ENCODE measurements around the gene PDCD4.
A peak's percentile ranks its signal among the peaks of the same experiment; 100 is the strongest.
"Not testable (repeated sequence)": the region's sequence is repeated elsewhere in the genome, so short reads cannot be mapped to it uniquely, and the experiment has no call there.

Gene PDCD4

DNA sequence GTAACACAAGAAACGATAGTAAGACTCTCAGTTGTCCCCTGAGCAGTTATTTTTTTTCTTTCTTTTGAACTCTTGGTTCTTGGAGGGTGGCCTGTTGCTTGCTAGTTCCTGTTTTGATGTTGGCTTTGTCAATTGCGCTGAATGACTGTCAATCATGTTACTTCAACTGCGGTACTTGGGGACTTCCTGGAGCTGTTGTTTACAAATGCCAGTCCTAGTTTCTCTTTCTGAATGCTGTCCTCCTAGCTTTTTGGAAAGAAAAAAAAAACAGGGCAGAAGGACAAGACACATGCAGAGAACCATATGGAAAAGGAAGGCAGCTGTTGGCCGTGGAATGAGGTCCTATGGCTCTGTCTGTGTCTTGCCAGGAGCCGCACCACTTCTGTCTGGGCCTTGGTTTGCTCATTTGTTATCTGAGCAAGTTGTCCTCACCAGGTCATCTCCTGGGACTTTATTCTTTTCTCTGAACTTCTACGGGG lies 7.0 kb upstream of the PDCD4 start:
- Histone ChIP-seq H3K27ac (ENCODE audit: insufficient read depth in 1 of 2, low read depth in 1 of 2, low read length in 2 of 2, poor library complexity in 1 of 2, severe bottlenecking in 2 of 2) (peak overlapping the region; percentile 69 to 79), H3K4me3 (ENCODE audit: control insufficient read depth in 1 of 7, extremely low read depth in 1 of 7, insufficient read depth in 4 of 7, low read depth in 2 of 7, low read length in 6 of 7) (peak overlapping the region in 5 of 7 experiments; percentile 1 to 65 (median 45)), H3K4me1 (ENCODE audit: control extremely low read depth in 1 of 4, control insufficient read depth in 4 of 4, insufficient read depth in 4 of 4, low read length in 3 of 4) (peaks cover 68 to 92% (median 81%) of the 10 kb centered on the region in 4 experiments), H3K27me3 (replicated peaks in 2 of 5; ENCODE audit: control insufficient read depth in 4 of 5, insufficient read depth in 5 of 5, low read length in 4 of 5) (no peaks in the 10 kb centered on the region), H3K36me3 (ENCODE audit: control insufficient read depth in 4 of 4, insufficient read depth in 4 of 4, low read length in 3 of 4) (no peaks in the 10 kb centered on the region), H3K9me3 (ENCODE audit: control extremely low read depth in 1 of 5, control insufficient read depth in 4 of 5, insufficient read depth in 2 of 5, low read depth in 1 of 5, low read length in 4 of 5) (no peaks in the 10 kb centered on the region)
- ChIA-PET POLR2A (interaction anchor here (0.9 kb wide), 1 partner anchor 14 kb away, joined by 4 read pairs; no protein-coding TSS in a partner anchor), CTCF (interaction anchor here (0.7 to 4.9 kb wide), 7 partner anchors 13 to 192 kb away, joined by 3 to 19 read pairs (median 3); no protein-coding TSS in a partner anchor)
- DNase-seq, result peak; percentile 76 to 95 (median 91)
- WGBS (ENCODE audit: insufficient coverage), result 30% methylated on average over 5 of the region's 6 CpGs

DNA sequence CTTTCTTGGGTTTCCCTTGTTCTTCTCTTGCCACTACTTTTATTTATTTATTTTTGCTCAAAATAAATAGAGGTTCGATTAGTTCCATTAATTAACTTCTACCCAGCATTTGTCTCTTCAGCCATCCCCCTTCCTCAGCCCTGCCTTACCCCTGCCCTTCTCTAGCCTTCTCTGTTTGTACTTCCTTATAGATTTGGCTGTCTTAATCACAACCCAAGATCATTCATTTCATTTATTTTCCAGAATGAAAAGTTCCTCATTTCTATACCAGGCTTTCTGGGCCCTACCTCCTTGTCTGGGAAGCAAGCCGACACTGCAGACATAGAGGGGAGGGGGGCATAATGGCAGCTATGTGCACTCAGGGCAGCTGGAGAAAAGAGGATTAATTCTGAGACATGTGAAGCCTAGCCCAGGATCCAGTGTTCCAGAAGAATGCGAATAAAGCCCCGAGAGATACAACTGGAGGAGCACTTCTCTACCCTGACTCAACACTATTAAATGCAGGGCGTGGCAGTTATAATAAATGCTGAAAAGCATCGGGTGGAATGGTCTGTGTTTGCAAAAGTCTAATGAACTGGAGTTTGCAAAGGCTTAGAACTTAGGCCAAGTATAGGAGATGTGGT lies 6.4 kb upstream of the PDCD4 start:
- POLR2A ChIA-PET, result interaction anchor here (0.9 kb wide), 1 partner anchor 13 kb away, joined by 4 read pairs; no protein-coding TSS in a partner anchor
- no peaks in the 10 kb centered on the region for H3K27me3 ChIP-seq (replicated peaks in 2 of 5; ENCODE audit: control insufficient read depth in 4 of 5, insufficient read depth in 5 of 5, low read length in 4 of 5)
- CTCF ChIA-PET, result interaction anchor here (0.7 to 4.9 kb wide), 7 partner anchors 12 to 193 kb away, joined by 3 to 19 read pairs (median 3); no protein-coding TSS in a partner anchor
- H3K4me1 ChIP-seq (ENCODE audit: control extremely low read depth in 1 of 4, control insufficient read depth in 4 of 4, insufficient read depth in 4 of 4, low read length in 3 of 4), result peaks cover 63 to 86% (median 76%) of the 10 kb centered on the region in 4 experiments
- WGBS (ENCODE audit: insufficient coverage), result 20% methylated on average over 3 of the region's 6 CpGs
- DNase-seq, result peak in 1 of 3 donors; percentile 33
- no peaks in the 10 kb centered on the region for H3K9me3 ChIP-seq (ENCODE audit: control extremely low read depth in 1 of 5, control insufficient read depth in 4 of 5, insufficient read depth in 2 of 5, low read depth in 1 of 5, low read length in 4 of 5)
- H3K36me3 ChIP-seq (ENCODE audit: control insufficient read depth in 4 of 4, insufficient read depth in 4 of 4, low read length in 3 of 4), result no peaks in the 10 kb centered on the region
- peak overlapping the region in 4 of 7 experiments; percentile 1 to 65 (median 26) for H3K4me3 ChIP-seq (ENCODE audit: control insufficient read depth in 1 of 7, extremely low read depth in 1 of 7, insufficient read depth in 4 of 7, low read depth in 2 of 7, low read length in 6 of 7)
- H3K27ac ChIP-seq (ENCODE audit: insufficient read depth in 1 of 2, low read depth in 1 of 2, low read length in 2 of 2, poor library complexity in 1 of 2, severe bottlenecking in 2 of 2), result peak overlapping the region; percentile 69 to 79

DNA sequence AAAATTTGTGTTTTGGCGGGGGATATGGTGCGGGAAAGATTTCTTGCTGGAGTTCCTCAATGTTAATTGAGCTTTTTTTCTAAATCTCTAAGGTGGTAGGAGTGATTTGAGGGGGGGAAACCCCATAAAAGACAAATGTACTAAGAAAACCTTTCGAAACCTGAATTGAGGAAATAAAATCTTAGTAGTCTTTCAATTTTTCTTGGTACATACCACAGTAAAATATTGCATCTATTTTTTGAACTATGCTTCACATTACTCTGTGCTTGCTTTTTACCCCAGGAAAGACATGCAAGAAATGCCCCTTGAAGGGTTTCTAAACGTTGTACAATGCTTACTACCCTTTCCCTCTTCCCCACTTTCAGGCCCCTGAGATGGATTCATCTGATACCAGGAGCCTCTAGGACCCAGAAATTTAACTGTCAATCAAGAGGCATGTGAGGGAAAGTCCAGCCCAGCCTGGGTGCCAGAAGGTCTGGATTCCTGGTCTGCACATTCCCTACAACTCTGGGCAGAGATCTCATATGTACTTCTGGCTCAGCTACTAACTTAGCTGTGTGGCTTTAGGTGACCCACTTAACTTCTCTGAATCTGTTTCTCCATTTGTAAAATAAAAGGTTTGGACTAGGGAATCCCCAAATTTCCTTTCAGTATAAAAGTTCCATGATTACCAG lies 5.8 kb upstream of the PDCD4 start:
- Histone ChIP-seq H3K4me3 (ENCODE audit: control insufficient read depth in 1 of 7, extremely low read depth in 1 of 7, insufficient read depth in 4 of 7, low read depth in 2 of 7, low read length in 6 of 7) (no peak overlapping the region), H3K4me1 (ENCODE audit: control extremely low read depth in 1 of 4, control insufficient read depth in 4 of 4, insufficient read depth in 4 of 4, low read length in 3 of 4) (peaks cover 60 to 85% (median 71%) of the 10 kb centered on the region in 4 experiments), H3K9me3 (ENCODE audit: control extremely low read depth in 1 of 5, control insufficient read depth in 4 of 5, insufficient read depth in 2 of 5, low read depth in 1 of 5, low read length in 4 of 5) (no peaks in the 10 kb centered on the region), H3K27me3 (replicated peaks in 2 of 5; ENCODE audit: control insufficient read depth in 4 of 5, insufficient read depth in 5 of 5, low read length in 4 of 5) (no peaks in the 10 kb centered on the region), H3K36me3 (ENCODE audit: control insufficient read depth in 4 of 4, insufficient read depth in 4 of 4, low read length in 3 of 4) (no peaks in the 10 kb centered on the region), H3K27ac (ENCODE audit: insufficient read depth in 1 of 2, low read depth in 1 of 2, low read length in 2 of 2, poor library complexity in 1 of 2, severe bottlenecking in 2 of 2) (peak overlapping the region in 1 of 2 experiments; percentile 18)
- DNase-seq, result peak in 2 of 3 donors; percentile 43 to 57
- ChIA-PET CTCF (interaction anchor here (1.0 to 4.9 kb wide), 4 partner anchors 8 to 63 kb away, joined by 3 to 19 read pairs (median 12); no protein-coding TSS in a partner anchor), POLR2A (no interaction called here)
- WGBS (ENCODE audit: insufficient coverage), result 0% methylated on average over 1 of the region's 4 CpGs

DNA sequence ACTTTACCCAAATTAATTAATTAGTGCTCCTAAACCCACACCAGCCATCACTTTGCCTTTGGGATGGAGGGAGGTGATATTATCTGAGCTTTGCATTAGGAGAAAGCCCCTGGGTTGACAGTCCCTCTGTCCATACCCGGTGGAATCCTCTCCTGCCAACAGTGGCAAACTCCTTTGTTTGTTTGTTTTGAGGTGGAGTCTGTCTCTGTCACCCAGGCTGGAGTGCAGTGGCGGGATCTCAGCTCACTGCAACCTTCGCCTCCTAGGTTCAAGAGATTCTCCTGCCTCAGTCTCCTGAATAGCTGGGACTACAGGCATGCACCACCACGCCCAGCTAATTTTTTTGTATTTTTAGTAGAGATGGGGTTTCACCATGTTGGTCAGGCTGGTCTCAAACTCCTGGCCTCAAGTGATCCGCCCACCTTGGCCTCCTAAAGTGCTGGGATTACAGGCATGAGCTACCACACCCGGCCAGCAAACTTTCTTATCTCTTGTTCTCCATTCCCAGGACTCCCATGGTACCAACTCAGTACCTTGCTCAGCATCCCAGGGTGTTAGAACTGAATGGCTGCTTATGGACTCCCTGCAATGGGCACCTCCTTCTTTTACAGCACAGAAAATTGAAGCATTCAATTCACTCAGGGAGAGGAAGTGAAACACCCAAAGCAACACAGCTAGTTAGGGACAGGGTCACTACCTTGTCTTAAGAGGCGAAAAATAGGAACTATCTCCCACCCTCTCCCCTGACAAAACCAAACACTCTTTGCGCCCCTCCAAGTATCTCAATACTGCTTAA lies 4.5 kb upstream of the PDCD4 start:
- H3K4me3 ChIP-seq (ENCODE audit: control insufficient read depth in 1 of 7, extremely low read depth in 1 of 7, insufficient read depth in 4 of 7, low read depth in 2 of 7, low read length in 6 of 7); H3K27me3 ChIP-seq (replicated peaks in 2 of 5; ENCODE audit: control insufficient read depth in 4 of 5, insufficient read depth in 5 of 5, low read length in 4 of 5); H3K9me3 ChIP-seq (ENCODE audit: control extremely low read depth in 1 of 5, control insufficient read depth in 4 of 5, insufficient read depth in 2 of 5, low read depth in 1 of 5, low read length in 4 of 5); H3K27ac ChIP-seq (ENCODE audit: insufficient read depth in 1 of 2, low read depth in 1 of 2, low read length in 2 of 2, poor library complexity in 1 of 2, severe bottlenecking in 2 of 2); H3K36me3 ChIP-seq (ENCODE audit: control insufficient read depth in 4 of 4, insufficient read depth in 4 of 4, low read length in 3 of 4): not testable (repeated sequence)
- POLR2A ChIA-PET, result interaction anchor here (0.9 kb wide), 1 partner anchor 10 kb away, joined by 3 read pairs; no protein-coding TSS in a partner anchor
- CTCF ChIA-PET, result interaction anchor here (0.9 to 4.9 kb wide), 6 partner anchors 8 to 121 kb away, joined by 3 to 19 read pairs (median 6); no protein-coding TSS in a partner anchor
- peaks cover 62 to 84% (median 71%) of the 10 kb centered on the region in 4 experiments for H3K4me1 ChIP-seq (ENCODE audit: control extremely low read depth in 1 of 4, control insufficient read depth in 4 of 4, insufficient read depth in 4 of 4, low read length in 3 of 4)
- WGBS (ENCODE audit: insufficient coverage), result 92% methylated on average over 2 of the region's 8 CpGs
- peak in 1 of 3 donors; percentile 49 for DNase-seq

DNA sequence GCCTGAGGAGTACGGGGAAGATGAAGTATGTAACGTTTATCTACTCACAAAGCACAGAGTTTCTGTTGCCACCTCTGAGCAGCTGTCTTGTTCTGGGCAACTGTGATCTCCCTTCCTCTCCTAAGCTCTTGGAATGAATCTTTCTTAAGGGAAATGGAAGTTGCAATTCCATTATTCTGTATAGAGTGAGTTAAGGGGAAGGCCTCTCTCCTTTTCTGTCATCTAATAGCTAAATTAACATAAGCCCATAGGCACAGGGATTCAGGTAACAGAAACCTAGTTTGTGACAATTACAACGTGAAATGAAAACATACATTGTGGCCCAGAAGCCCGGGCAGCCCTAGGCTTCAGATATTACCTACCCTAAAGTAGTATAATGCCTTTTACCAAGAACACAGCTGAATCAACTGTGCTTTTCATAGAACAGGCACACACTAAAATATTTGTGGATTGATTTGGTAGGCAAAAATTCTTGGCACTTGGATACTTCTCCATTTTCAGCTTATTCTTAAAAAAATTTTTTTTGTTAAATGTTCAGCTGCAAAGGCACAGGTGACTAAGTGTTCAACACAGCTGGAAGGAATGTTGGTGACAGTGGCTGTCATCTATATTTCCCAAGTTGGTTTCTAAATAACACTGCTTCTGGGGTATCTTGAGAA lies 3.8 kb upstream of the PDCD4 start:
- no peak overlapping the region for H3K27ac ChIP-seq (ENCODE audit: insufficient read depth in 1 of 2, low read depth in 1 of 2, low read length in 2 of 2, poor library complexity in 1 of 2, severe bottlenecking in 2 of 2)
- no peaks in the 10 kb centered on the region for H3K9me3 ChIP-seq (ENCODE audit: control extremely low read depth in 1 of 5, control insufficient read depth in 4 of 5, insufficient read depth in 2 of 5, low read depth in 1 of 5, low read length in 4 of 5)
- H3K4me3 ChIP-seq (ENCODE audit: control insufficient read depth in 1 of 7, extremely low read depth in 1 of 7, insufficient read depth in 4 of 7, low read depth in 2 of 7, low read length in 6 of 7), result no peak overlapping the region
- DNase-seq, result peak in 1 of 3 donors; percentile 27
- ChIA-PET POLR2A (interaction anchor here (0.9 kb wide), 1 partner anchor 11 kb away, joined by 3 read pairs; no protein-coding TSS in a partner anchor), CTCF (interaction anchor here (0.9 to 4.9 kb wide), 6 partner anchors 9 to 122 kb away, joined by 3 to 19 read pairs (median 6); no protein-coding TSS in a partner anchor)
- H3K4me1 ChIP-seq (ENCODE audit: control extremely low read depth in 1 of 4, control insufficient read depth in 4 of 4, insufficient read depth in 4 of 4, low read length in 3 of 4), result peaks cover 56 to 78% (median 69%) of the 10 kb centered on the region in 4 experiments
- H3K27me3 ChIP-seq (replicated peaks in 2 of 5; ENCODE audit: control insufficient read depth in 4 of 5, insufficient read depth in 5 of 5, low read length in 4 of 5), result no peaks in the 10 kb centered on the region
- WGBS (ENCODE audit: insufficient coverage), result 60% methylated on average over 1 of the region's 4 CpGs
- H3K36me3 ChIP-seq (ENCODE audit: control insufficient read depth in 4 of 4, insufficient read depth in 4 of 4, low read length in 3 of 4), result no peaks in the 10 kb centered on the region

DNA sequence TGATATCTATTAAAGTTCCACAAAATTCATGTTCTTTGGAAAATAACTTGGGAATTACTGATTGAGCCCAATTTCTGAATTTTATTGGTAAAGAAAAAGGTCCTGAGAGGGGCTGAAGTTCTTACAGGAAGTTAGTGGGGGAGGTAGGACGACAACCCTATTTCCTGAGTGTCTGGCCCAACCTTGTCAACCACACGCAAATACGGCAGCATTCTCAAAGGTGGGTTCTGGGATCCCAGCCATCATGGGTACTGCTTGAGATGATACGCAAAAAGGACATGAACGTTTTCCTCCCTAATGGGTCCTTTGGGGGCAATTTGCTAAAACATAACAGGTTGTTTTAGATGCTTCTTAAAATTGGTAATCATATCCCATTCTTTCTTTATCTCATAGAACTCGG lies 2.7 kb upstream of the PDCD4 start:
- H3K4me1 ChIP-seq (ENCODE audit: control extremely low read depth in 1 of 4, control insufficient read depth in 4 of 4, insufficient read depth in 4 of 4, low read length in 3 of 4), result peaks cover 55 to 77% (median 64%) of the 10 kb centered on the region in 4 experiments
- H3K36me3 ChIP-seq (ENCODE audit: control insufficient read depth in 4 of 4, insufficient read depth in 4 of 4, low read length in 3 of 4), result no peaks in the 10 kb centered on the region
- ChIA-PET CTCF (interaction anchor here (1.2 to 4.9 kb wide), 5 partner anchors 10 to 66 kb away, joined by 3 to 19 read pairs (median 4); no protein-coding TSS in a partner anchor), POLR2A (no interaction called here)
- no peaks in the 10 kb centered on the region for H3K9me3 ChIP-seq (ENCODE audit: control extremely low read depth in 1 of 5, control insufficient read depth in 4 of 5, insufficient read depth in 2 of 5, low read depth in 1 of 5, low read length in 4 of 5)
- H3K27ac ChIP-seq (ENCODE audit: insufficient read depth in 1 of 2, low read depth in 1 of 2, low read length in 2 of 2, poor library complexity in 1 of 2, severe bottlenecking in 2 of 2), result peak overlapping the region in 1 of 2 experiments; percentile 11
- DNase-seq, result peak in 1 of 3 donors; percentile 37
- WGBS (ENCODE audit: insufficient coverage), result 35% methylated on average over 5 of the region's 6 CpGs
- no peaks in the 10 kb centered on the region for H3K27me3 ChIP-seq (replicated peaks in 2 of 5; ENCODE audit: control insufficient read depth in 4 of 5, insufficient read depth in 5 of 5, low read length in 4 of 5)
- peak overlapping the region in 2 of 7 experiments; percentile 1 to 14 for H3K4me3 ChIP-seq (ENCODE audit: control insufficient read depth in 1 of 7, extremely low read depth in 1 of 7, insufficient read depth in 4 of 7, low read depth in 2 of 7, low read length in 6 of 7)
